ENCODE results near the gene FKRP. TPM values are rescaled to one million over a fixed set of nuclear protein-coding genes. Genes with fewer than 3 reads are reported as not detected.

FKRP gene
- total and polyA plus RNA-seq, 2 of the 13 experiments (the other 11 are each of a cell fraction or from before 2014, with no cell fraction given) = 7.3 to 9.8 TPM

GRCh38 chr19:46797881-46798280 lies 52.0 kb downstream of the FKRP start:
- Histone ChIP-seq H3K36me3 (replicated peaks in 1 of 2; ENCODE audit: control insufficient read depth in 1 of 2, insufficient read depth in 2 of 2, low read length in 2 of 2) (no peaks in the 10 kb centered on the region), H4K20me1 (ENCODE audit: insufficient read depth, low read length) (no peaks in the 10 kb centered on the region), H3K4me2 (ENCODE audit: low read depth, low read length) (no peak overlapping the region), H3K9me3 (ENCODE audit: low read length) (no peaks in the 10 kb centered on the region), H3K9ac (ENCODE audit: insufficient read depth, low read depth, low read length) (no peak overlapping the region), H3K79me2 (ENCODE audit: insufficient read depth, low read length) (no peaks in the 10 kb centered on the region), H3K27me3 (ENCODE audit: control insufficient read depth in 1 of 2, insufficient read depth in 2 of 2, low read length in 2 of 2) (peaks cover 1 to 2% of the 10 kb centered on the region in 2 experiments; a peak in 1 of 5 replicates), H3K4me1 (ENCODE audit: insufficient read depth, low read length) (peaks cover 60% of the 10 kb centered on the region), H3K4me3 (replicated peaks in 1 of 3; ENCODE audit: insufficient read depth in 1 of 3, low read depth in 2 of 3, low read length in 3 of 3) (no peak overlapping the region), H3K27ac (ENCODE audit: extremely low read length, insufficient read depth, low read length) (no peak overlapping the region), H2AFZ (ENCODE audit: low read length) (no peak overlapping the region)
- DNase-seq (ENCODE audit: low spot score) = no peak
- 87% methylated on average over 1 of the region's 1 CpG for WGBS (ENCODE audit: low lambda C conversion rate)
- TF ChIP-seq ZNF660 (CRISPR knock-in tag; IDR thresholded peaks at IDR 0.05; ENCODE audit: borderline replicate concordance, low read depth) (no peak), HNF4A (CRISPR knock-in tag; IDR thresholded peaks at IDR 0.05) (no peak), E2F1 (CRISPR knock-in tag; IDR thresholded peaks at IDR 0.05) (no peak)
- ChIA-PET CTCF (ENCODE audit: low intra/inter-chr PET ratio, low total read pairs) (no interaction called here), POLR2A (interaction anchor here (1.6 to 2.7 kb wide), 3 partner anchors 10 to 13 kb away, joined by 8 to 15 read pairs (median 9); partner anchors contain the start of gene SLC1A5)
- FAIRE-seq = no peak
- in situ Hi-C loops (cut with HindIII; ENCODE audit: extremely low pct_ligation_motif_present, low pct_unique_long_range_greater_than_20kb) (no loop called here), intact Hi-C loops (cut with micrococcal nuclease; ENCODE audit: unreplicated experiment) (no loop called here)
- ATAC-seq = no peak
- no TSS peak for BruUV-seq (replicated peaks)

- Histone ChIP-seq H3K4me2 (ENCODE audit: low read depth, low read length) (no peak overlapping the region), H4K20me1 (ENCODE audit: insufficient read depth, low read length) (no peaks in the 10 kb centered on the region), H3K4me3 (replicated peaks in 1 of 3; ENCODE audit: insufficient read depth in 1 of 3, low read depth in 2 of 3, low read length in 3 of 3) (no peak overlapping the region), H2AFZ (ENCODE audit: low read length) (no peak overlapping the region), H3K79me2 (ENCODE audit: insufficient read depth, low read length) (no peaks in the 10 kb centered on the region), H3K27me3 (ENCODE audit: control insufficient read depth in 1 of 2, insufficient read depth in 2 of 2, low read length in 2 of 2) (peaks cover 1 to 2% of the 10 kb centered on the region in 2 experiments; a peak in 1 of 5 replicates), H3K9ac (ENCODE audit: insufficient read depth, low read depth, low read length) (no peak overlapping the region), H3K36me3 (replicated peaks in 1 of 2; ENCODE audit: control insufficient read depth in 1 of 2, insufficient read depth in 2 of 2, low read length in 2 of 2) (no peaks in the 10 kb centered on the region), H3K27ac (ENCODE audit: extremely low read length, insufficient read depth, low read length) (no peak overlapping the region), H3K4me1 (ENCODE audit: insufficient read depth, low read length) (peaks cover 60% of the 10 kb centered on the region), H3K9me3 (ENCODE audit: low read length) (no peaks in the 10 kb centered on the region)
- POLR2A ChIA-PET = interaction anchor here (2.4 kb wide), 1 partner anchor 11 kb away, joined by 9 read pairs; the partner anchor contains the start of gene SLC1A5
- ATAC-seq = no peak
- FAIRE-seq = no peak
- DNase-seq (ENCODE audit: low spot score) = no peak
- TF ChIP-seq ZNF556 (CRISPR knock-in tag; IDR thresholded peaks at IDR 0.05; ENCODE audit: borderline replicate concordance) (no peak), ZNF121 (CRISPR knock-in tag; IDR thresholded peaks at IDR 0.05) (peak; percentile 42; the same call in 1 of the 2 replicates), HDAC1 (CRISPR knock-in tag; IDR thresholded peaks at IDR 0.05) (no peak)
- WGBS (ENCODE audit: low lambda C conversion rate) = 27% methylated on average over 2 of the region's 2 CpGs
- intact Hi-C loops (cut with micrococcal nuclease; ENCODE audit: unreplicated experiment) = no loop called here
- BruUV-seq (replicated peaks) = no TSS peak
- in situ Hi-C loops (cut with HindIII; ENCODE audit: extremely low pct_ligation_motif_present, low pct_unique_long_range_greater_than_20kb) = no loop called here
- CTCF ChIA-PET (ENCODE audit: low intra/inter-chr PET ratio, low total read pairs) = no interaction called here
Observed at GRCh38 chr19:46798713-46799112, 52.9 kb downstream of the FKRP start.
